ENCODE measurements around the gene MYL6B. TPM values are rescaled to one million over a fixed set of nuclear protein-coding genes. Genes with fewer than 3 reads are reported as not detected.

Gene MYL6B
- total RNA-seq, 4 donors from 2014 or later: 26.3 to 51.0 (median 37.8) TPM

GRCh38 chr12:56160193-56160763, 7.9 kb downstream of the MYL6B start:
- Histone ChIP-seq H3K36me3 (peaks cover 45 to 63% (median 53%) of the 10 kb centered on the region in 3 donors), H3K4me1 (peaks cover 25 to 53% (median 32%) of the 10 kb centered on the region in 3 donors)
- intact Hi-C loops (cut with DNase I): no loop called here

GRCh38 chr12:56160894-56161689, 8.7 kb downstream of the MYL6B start:
- 64 to 70% methylated on average over 8 to 9 of the region's 11 CpGs for WGBS, 2 donors
- DNase-seq: no peak
- H3K27me3 ChIP-seq: no peaks in the 10 kb centered on the region
- H3K4me1 ChIP-seq: peaks cover 25 to 53% (median 32%) of the 10 kb centered on the region in 3 donors
- H3K4me3 ChIP-seq: peak overlapping the region; percentile 61 to 97 (median 80)
- H3K9me3 ChIP-seq: no peaks in the 10 kb centered on the region
- intact Hi-C loops (cut with DNase I): no loop called here
- H3K36me3 ChIP-seq: peaks cover 46 to 69% (median 60%) of the 10 kb centered on the region in 3 donors
- TF ChIP-seq CTCF (IDR thresholded peaks at IDR 0.05): no peak
- TF ChIP-seq POLR2A (IDR thresholded peaks at IDR 0.05): no peak
- H3K27ac ChIP-seq: peak overlapping the region; percentile 93 to 100 (median 99)

More at GRCh38 chr12:56160193-56160763, 7.9 kb downstream of the MYL6B start:
- no peak for DNase-seq
- Histone ChIP-seq H3K9me3 (no peaks in the 10 kb centered on the region), H3K27ac (peak overlapping the region; percentile 93 to 100 (median 99)), H3K27me3 (no peaks in the 10 kb centered on the region), H3K4me3 (peak overlapping the region; percentile 61 to 97 (median 80))
- no peak for TF ChIP-seq CTCF (IDR thresholded peaks at IDR 0.05)
- TF ChIP-seq POLR2A (IDR thresholded peaks at IDR 0.05): peak in 1 of 4 donors; percentile 24
- 9 to 18% methylated on average over 7 of the region's 7 CpGs for WGBS, 2 donors

- DNase-seq: no peak
- peaks cover 24 to 48% (median 32%) of the 10 kb centered on the region in 3 donors for H3K4me1 ChIP-seq
- peak overlapping the region in 2 of 4 donors; percentile 61 to 97 for H3K4me3 ChIP-seq
- H3K36me3 ChIP-seq: peaks cover 46 to 76% (median 60%) of the 10 kb centered on the region in 3 donors
- H3K27me3 ChIP-seq: no peaks in the 10 kb centered on the region
- H3K27ac ChIP-seq: peak overlapping the region; percentile 93 to 100 (median 99)
- WGBS, 2 donors: 68 to 69% methylated on average over 8 to 10 of the region's 10 CpGs
- no peak for TF ChIP-seq POLR2A (IDR thresholded peaks at IDR 0.05)
- no peak for TF ChIP-seq CTCF (IDR thresholded peaks at IDR 0.05)
- intact Hi-C loops (cut with DNase I): no loop called here
- H3K9me3 ChIP-seq: no peaks in the 10 kb centered on the region
Measured at GRCh38 chr12:56161690-56162351, 9.4 kb downstream of the MYL6B start.

GRCh38 chr12:56162468-56163290, 10.3 kb downstream of the MYL6B start:
- H3K9me3 ChIP-seq: no peaks in the 10 kb centered on the region
- H3K27me3 ChIP-seq: no peaks in the 10 kb centered on the region
- intact Hi-C loops (cut with DNase I): no loop called here
- 48 to 57% methylated on average over 11 of the region's 11 CpGs for WGBS, 2 donors
- H3K4me3 ChIP-seq: no peak overlapping the region
- no peak for DNase-seq
- peak overlapping the region; percentile 65 to 99 (median 96) for H3K27ac ChIP-seq
- TF ChIP-seq CTCF (IDR thresholded peaks at IDR 0.05) (no peak), POLR2A (IDR thresholded peaks at IDR 0.05) (no peak)
- H3K4me1 ChIP-seq: peaks cover 21 to 40% (median 32%) of the 10 kb centered on the region in 3 donors
- H3K36me3 ChIP-seq: peaks cover 52 to 85% (median 60%) of the 10 kb centered on the region in 3 donors
